Keratinocyte (primary cell): Measurements from ENCODE around the gene TXLNG. TPM values are rescaled to one million over a fixed set of nuclear protein-coding genes. Genes with fewer than 3 reads are reported as not detected.

Experiments
- DNase-seq: peaks from one replicate; pipeline ENCODE4 v3.0.0-alpha.2; 2011; ENCODE audit warnings: low read depth, missing footprints, low spot score
- FAIRE-seq: peaks from 2 replicates; lab custom pipeline; 2011; peaks lifted over from hg19 to GRCh38; lab: Jason Lieb, UNC
- H2AFZ ChIP-seq: 2 replicates; pipeline ENCODE4 v1.6.0; 2012; ENCODE audit warnings: low read length, control low read depth, inconsistent platforms; ENCODE audit not compliant: control insufficient read depth
- H3K27ac ChIP-seq: 2 replicates; pipeline ENCODE4 v1.5.1; 2011; ENCODE audit warnings: low read length; ENCODE audit not compliant: control insufficient read depth, insufficient read depth
- H3K27me3 ChIP-seq: 3 replicates; pipeline ENCODE4 v1.6.0; 2011; ENCODE audit warnings: low read length; ENCODE audit not compliant: control insufficient read depth, insufficient read depth; ENCODE audit errors: extremely low read depth
- H3K36me3 ChIP-seq, 2 experiments: 2 replicates in 1 of 2; 3 replicates in 1 of 2; pipeline ENCODE4 v1.5.1; 2011; ENCODE audit warnings: low read length in 2 of 2, mild to moderate bottlenecking in 1 of 2; ENCODE audit not compliant: control insufficient read depth in 2 of 2, insufficient read depth in 2 of 2; ENCODE audit errors: extremely low read depth in 1 of 2
- H3K4me1 ChIP-seq: 3 replicates; pipeline ENCODE4 v1.5.1; 2011; ENCODE audit warnings: low read length; ENCODE audit not compliant: control insufficient read depth, insufficient read depth; ENCODE audit errors: extremely low read depth
- H3K4me2 ChIP-seq: 3 replicates; pipeline ENCODE4 v1.6.0; 2011; ENCODE audit warnings: low read depth, low read length; ENCODE audit not compliant: control insufficient read depth, insufficient read depth; ENCODE audit errors: extremely low read depth
- H3K4me3 ChIP-seq, 3 experiments: fragments of 200-600 bp in 1 of 3; sonication (generic) in 1 of 3; 2 replicates in 2 of 3; 3 replicates in 1 of 3; pipeline ENCODE4 v1.5.1; 2011 to 2016; ENCODE audit warnings: low read length in 3 of 3, mild to moderate bottlenecking in 3 of 3, control low read depth in 2 of 3, inconsistent platforms in 1 of 3, low read depth in 1 of 3, mixed read lengths in 1 of 3, mixed run types in 1 of 3, moderate library complexity in 1 of 3; ENCODE audit not compliant: control insufficient read depth in 2 of 3, insufficient read depth in 2 of 3; ENCODE audit errors: extremely low read depth in 1 of 3
- H3K79me2 ChIP-seq: 2 replicates; pipeline ENCODE4 v1.6.0; 2012; ENCODE audit warnings: low read length; ENCODE audit not compliant: control insufficient read depth, insufficient read depth
- H3K9ac ChIP-seq: 3 replicates; pipeline ENCODE4 v1.6.0; 2011; ENCODE audit warnings: low read length; ENCODE audit not compliant: control insufficient read depth, insufficient read depth; ENCODE audit errors: extremely low read depth
- H3K9me1 ChIP-seq: 3 replicates; pipeline ENCODE4 v1.6.0; 2011; ENCODE audit warnings: low read length; ENCODE audit not compliant: control insufficient read depth, insufficient read depth; ENCODE audit errors: extremely low read depth
- H3K9me3 ChIP-seq: 2 replicates; pipeline ENCODE4 v1.5.1; 2012; ENCODE audit warnings: low read depth, low read length; ENCODE audit not compliant: control insufficient read depth
- H4K20me1 ChIP-seq: 3 replicates; pipeline ENCODE4 v1.6.0; 2011; ENCODE audit warnings: low read length; ENCODE audit not compliant: control insufficient read depth, insufficient read depth; ENCODE audit errors: extremely low read depth
- EZH2 ChIP-seq: IDR thresholded peaks from one replicate; pipeline ENCODE4 v1.6.1; 2012; ENCODE audit warnings: inconsistent platforms, mild to moderate bottlenecking, low read length, moderate library complexity
- dilution Hi-C: fragments of 300-500 bp; cut with MboI; formaldehyde crosslinking; loops from one replicate; pipeline ENCODE4 v1.7.0; 2020; ENCODE audit warnings: low sequenced_read_pairs; ENCODE audit not compliant: extremely low pct_ligation_motif_present
- polyA plus RNA-seq, 5 experiments: library from polyadenylated mRNA; depleted of rRNA in 3 of 5; stranded (reverse) in 3 of 5; stranded (forward) in 1 of 5; unstranded in 1 of 5; fragments of >200 nt; gene quantifications; 1 replicate in 1 of 5; 2 replicates in 3 of 5; 3 replicates in 1 of 5; pipeline versions ENCODE4 v1.2.1 to v1.2.3, GENCODE V29; 2011 to 2012; ENCODE audit warnings: missing spikeins in 2 of 5, low read depth in 1 of 5, low replicate concordance in 1 of 5
- TF ChIP-seq, protein P1 (sequence below), 3 experiments: IDR thresholded peaks in 1 of 3; conservative IDR thresholded peaks in 1 of 3; optimal IDR thresholded peaks in 1 of 3; 2 replicates in 2 of 3; 3 replicates in 1 of 3; pipeline versions ENCODE3 to v1.5.1; 2011; ENCODE audit warnings: low read length in 3 of 3, mild to moderate bottlenecking in 3 of 3, moderate library complexity in 2 of 3, control low read depth in 1 of 3, inconsistent platforms in 1 of 3; ENCODE audit not compliant: insufficient read depth in 2 of 3; ENCODE audit errors: extremely low read depth in 1 of 3

TXLNG gene
- polyA plus RNA-seq, 1 donor (not counting 4 experiments of a cell fraction or from before 2014, with no cell fraction given): 38.5 TPM

- Histone ChIP-seq H3K9me1 (no peaks in the 10 kb centered on the region), H4K20me1 (no peaks in the 10 kb centered on the region), H3K4me2 (no peak overlapping the region), H3K4me3 (no peak overlapping the region), H3K9ac (no peak overlapping the region), H3K36me3 (peaks cover 27 to 28% of the 10 kb centered on the region in 2 experiments), H3K79me2 (no peaks in the 10 kb centered on the region), H3K4me1 (peaks cover 12% of the 10 kb centered on the region), H3K9me3 (no peaks in the 10 kb centered on the region), H3K27me3 (no peaks in the 10 kb centered on the region), H3K27ac (no peak overlapping the region), H2AFZ (no peak overlapping the region)
- TF ChIP-seq, protein P1, sequence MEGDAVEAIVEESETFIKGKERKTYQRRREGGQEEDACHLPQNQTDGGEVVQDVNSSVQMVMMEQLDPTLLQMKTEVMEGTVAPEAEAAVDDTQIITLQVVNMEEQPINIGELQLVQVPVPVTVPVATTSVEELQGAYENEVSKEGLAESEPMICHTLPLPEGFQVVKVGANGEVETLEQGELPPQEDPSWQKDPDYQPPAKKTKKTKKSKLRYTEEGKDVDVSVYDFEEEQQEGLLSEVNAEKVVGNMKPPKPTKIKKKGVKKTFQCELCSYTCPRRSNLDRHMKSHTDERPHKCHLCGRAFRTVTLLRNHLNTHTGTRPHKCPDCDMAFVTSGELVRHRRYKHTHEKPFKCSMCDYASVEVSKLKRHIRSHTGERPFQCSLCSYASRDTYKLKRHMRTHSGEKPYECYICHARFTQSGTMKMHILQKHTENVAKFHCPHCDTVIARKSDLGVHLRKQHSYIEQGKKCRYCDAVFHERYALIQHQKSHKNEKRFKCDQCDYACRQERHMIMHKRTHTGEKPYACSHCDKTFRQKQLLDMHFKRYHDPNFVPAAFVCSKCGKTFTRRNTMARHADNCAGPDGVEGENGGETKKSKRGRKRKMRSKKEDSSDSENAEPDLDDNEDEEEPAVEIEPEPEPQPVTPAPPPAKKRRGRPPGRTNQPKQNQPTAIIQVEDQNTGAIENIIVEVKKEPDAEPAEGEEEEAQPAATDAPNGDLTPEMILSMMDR (optimal IDR thresholded peaks at IDR 0.05 in 1 of 3, IDR thresholded peaks at IDR 0.05 in 1 of 3, conservative IDR thresholded peaks at IDR 0.05 in 1 of 3; ENCODE audit: extremely low read depth in 1 of 3, insufficient read depth in 2 of 3, low read length in 3 of 3): no peak
- no peak for TF ChIP-seq EZH2
- DNase-seq (no peak), FAIRE-seq (no peak)
- dilution Hi-C loops: loop anchor here (25.0 kb wide), 1 partner anchor 230 kb away; no protein-coding TSS in a partner anchor
These were observed 46.0 kb downstream of the TXLNG start for GRCh38 chrX:16832301-16832700.

DNA sequence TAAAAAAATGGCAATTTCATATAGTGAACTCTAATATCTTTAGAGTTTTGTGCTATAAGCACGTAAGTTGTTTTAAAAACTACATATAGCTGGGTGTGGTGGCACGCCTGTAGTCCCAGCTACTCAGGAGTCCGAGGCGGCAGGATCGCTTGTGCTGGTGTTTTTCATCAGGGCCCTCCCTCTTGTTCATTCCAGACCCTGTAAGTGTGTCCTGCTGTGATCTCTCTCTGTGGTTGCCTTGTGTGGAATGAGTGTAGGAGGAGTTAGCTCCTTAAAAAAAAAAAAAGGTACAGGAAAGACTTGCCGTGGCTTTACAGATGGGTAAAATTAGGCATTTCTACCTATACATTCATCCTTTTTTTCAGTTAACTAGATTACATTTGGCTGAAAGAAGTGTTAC is 48.5 kb downstream of the TXLNG start:
- dilution Hi-C loops: loop anchor here (25.0 kb wide), 1 partner anchor 227 kb away; no protein-coding TSS in a partner anchor
- TF ChIP-seq EZH2: no peak
- TF ChIP-seq, protein P1 (optimal IDR thresholded peaks at IDR 0.05 in 1 of 3, IDR thresholded peaks at IDR 0.05 in 1 of 3, conservative IDR thresholded peaks at IDR 0.05 in 1 of 3; ENCODE audit: extremely low read depth in 1 of 3, insufficient read depth in 2 of 3, low read length in 3 of 3): no peak
- no peak for FAIRE-seq
- no peak overlapping the region for H3K4me3 ChIP-seq
- H3K27ac ChIP-seq: no peak overlapping the region
- no peak overlapping the region for H3K4me2 ChIP-seq
- peaks cover 23 to 38% of the 10 kb centered on the region in 2 experiments for H3K36me3 ChIP-seq
- H3K4me1 ChIP-seq: peaks cover 8% of the 10 kb centered on the region
- DNase-seq: no peak
- no peaks in the 10 kb centered on the region for H3K27me3 ChIP-seq
- no peak overlapping the region for H2AFZ ChIP-seq
- H3K9ac ChIP-seq: no peak overlapping the region
- H3K9me3 ChIP-seq: no peaks in the 10 kb centered on the region
- H3K9me1 ChIP-seq: no peaks in the 10 kb centered on the region
- no peaks in the 10 kb centered on the region for H3K79me2 ChIP-seq
- no peaks in the 10 kb centered on the region for H4K20me1 ChIP-seq
